T-helper 2 cell treated with Interferon-gamma antibody and Interleukin-4, amounts not matched to agents 5 μg/mL and 100 μg/mL, for 36 hours (primary cell): Measurements from ENCODE around the gene KLK8.

Experiments
- DNase-seq: peaks from one replicate; pipeline ENCODE4 v3.0.0; 2021; ENCODE audit warnings: low spot score
- H3K27ac Mint-ChIP-seq: one replicate; pipeline ENCODE4 v1.8.0; 2021; ENCODE audit warnings: mild to moderate bottlenecking, mixed read lengths
- H3K27me3 Mint-ChIP-seq: one replicate; pipeline ENCODE4 v1.8.0; 2021; ENCODE audit warnings: low read depth, mixed read lengths
- H3K36me3 Mint-ChIP-seq: one replicate; pipeline ENCODE4 v1.8.0; 2021; ENCODE audit warnings: low read depth, mixed read lengths
- H3K4me1 Mint-ChIP-seq: one replicate; pipeline ENCODE4 v1.8.0; 2021; ENCODE audit warnings: low read depth, mixed read lengths
- H3K4me3 Mint-ChIP-seq: one replicate; pipeline ENCODE4 v1.8.0; 2022; ENCODE audit warnings: mild to moderate bottlenecking, moderate library complexity, mixed read lengths
- H3K9me3 Mint-ChIP-seq: one replicate; pipeline ENCODE4 v1.8.0; 2021; ENCODE audit warnings: mixed read lengths

KLK8 gene

DNA sequence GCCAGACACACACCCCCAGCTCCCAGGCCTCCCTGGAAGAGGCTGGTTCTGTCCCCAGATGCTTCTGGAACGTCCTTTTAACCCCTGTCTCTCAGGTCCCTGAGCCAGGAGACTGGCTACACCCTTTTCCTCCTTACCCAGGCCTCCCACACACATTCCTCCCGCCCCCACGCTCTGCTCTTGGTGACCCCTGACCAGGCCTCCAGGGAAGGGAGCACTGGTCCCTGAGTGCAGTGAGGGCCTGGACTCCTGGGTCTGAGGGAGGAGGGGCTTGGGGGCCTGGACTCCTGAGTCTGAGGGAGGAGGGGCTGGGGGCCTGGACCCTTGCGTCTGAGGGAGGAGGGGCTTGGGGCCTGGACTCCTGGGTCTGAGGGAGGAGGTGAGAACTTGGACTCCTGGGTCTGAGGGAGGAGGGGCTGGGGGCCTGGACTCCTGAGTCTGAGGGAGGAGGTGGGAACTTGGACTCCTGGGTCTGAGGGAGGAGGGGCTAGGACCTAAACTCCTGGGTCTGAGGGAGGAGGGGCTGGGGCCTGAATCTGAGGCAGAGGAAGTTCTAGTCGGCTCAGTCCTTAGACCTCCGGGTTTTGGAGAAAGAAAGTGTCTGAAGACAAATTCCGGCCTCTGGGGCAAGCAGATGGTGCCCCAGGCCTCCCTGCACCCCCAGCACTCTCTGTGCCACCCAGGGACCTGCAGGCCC is 32.5 kb downstream of the KLK8 start:
- no peak for DNase-seq
- Mint-ChIP-seq H3K27ac (no peak overlapping the region), H3K4me1 (no peaks in the 10 kb centered on the region), H3K36me3 (no peaks in the 10 kb centered on the region), H3K4me3 (no peak overlapping the region), H3K9me3 (no peaks in the 10 kb centered on the region), H3K27me3 (no peaks in the 10 kb centered on the region)

DNA sequence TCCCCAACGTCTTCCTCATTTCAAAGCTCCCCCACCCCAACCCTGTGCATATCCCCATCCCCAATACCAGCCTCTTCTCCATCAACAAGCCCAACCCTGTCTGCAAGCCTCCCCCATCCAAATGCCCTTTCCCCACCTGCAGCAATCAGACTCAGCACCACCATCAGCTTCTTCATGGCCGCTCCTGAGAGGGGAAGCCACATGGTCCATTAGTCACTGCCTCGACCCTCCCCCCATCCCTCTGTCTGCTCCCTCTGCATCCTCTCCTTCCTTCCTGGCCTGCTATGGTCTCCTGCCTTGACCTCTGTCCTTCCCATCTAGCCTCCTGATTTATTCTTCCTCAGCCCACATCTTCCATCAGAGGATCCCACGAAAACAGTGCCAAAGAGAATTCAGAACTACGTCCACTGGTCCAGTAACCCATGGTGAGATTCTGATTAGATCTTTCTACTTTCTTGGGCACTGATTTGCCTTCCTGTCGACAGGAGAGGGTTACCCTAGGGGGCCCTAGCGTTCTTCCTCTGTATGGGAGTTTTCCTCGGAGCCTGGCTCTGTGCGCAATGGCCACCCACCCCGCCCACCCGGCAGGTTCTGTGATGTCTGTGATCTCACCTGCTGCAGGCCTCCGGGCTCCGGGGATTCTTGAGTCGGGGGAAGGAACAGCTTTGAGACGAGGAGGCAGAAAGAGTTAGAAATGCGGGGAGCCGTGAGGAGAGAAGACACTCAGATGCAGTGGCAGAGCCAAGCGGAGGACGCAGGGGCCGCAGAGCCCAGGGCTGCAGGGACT is 33.3 kb downstream of the KLK8 start:
- Mint-ChIP-seq H3K4me1 (no peaks in the 10 kb centered on the region), H3K27ac (no peak overlapping the region), H3K4me3 (no peak overlapping the region), H3K36me3 (no peaks in the 10 kb centered on the region), H3K27me3 (no peaks in the 10 kb centered on the region), H3K9me3 (no peaks in the 10 kb centered on the region)
- DNase-seq, result no peak

DNA sequence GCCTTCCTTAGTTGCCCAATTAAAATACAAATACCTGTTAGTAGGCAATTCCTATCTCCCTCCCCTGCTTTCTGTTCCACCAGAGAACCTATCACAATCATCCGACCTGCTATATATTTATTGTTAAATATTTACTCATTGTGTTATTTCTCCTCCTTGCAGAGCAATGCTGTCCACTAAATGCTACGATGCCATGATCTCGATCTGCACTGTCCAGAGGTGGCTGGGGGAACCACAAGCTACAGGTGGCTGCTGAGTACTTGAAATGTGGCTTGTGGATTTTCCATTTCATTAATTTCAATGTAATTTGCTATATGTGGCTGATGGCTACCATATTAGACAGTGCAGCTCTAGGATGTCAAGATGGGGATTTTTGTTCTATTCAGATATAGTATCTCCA is 37.1 kb downstream of the KLK8 start:
- Mint-ChIP-seq H3K27me3 (no peaks in the 10 kb centered on the region), H3K9me3 (no peaks in the 10 kb centered on the region), H3K36me3 (no peaks in the 10 kb centered on the region), H3K4me1 (no peaks in the 10 kb centered on the region), H3K4me3 (no peak overlapping the region), H3K27ac (no peak overlapping the region)
- DNase-seq, result no peak

DNA sequence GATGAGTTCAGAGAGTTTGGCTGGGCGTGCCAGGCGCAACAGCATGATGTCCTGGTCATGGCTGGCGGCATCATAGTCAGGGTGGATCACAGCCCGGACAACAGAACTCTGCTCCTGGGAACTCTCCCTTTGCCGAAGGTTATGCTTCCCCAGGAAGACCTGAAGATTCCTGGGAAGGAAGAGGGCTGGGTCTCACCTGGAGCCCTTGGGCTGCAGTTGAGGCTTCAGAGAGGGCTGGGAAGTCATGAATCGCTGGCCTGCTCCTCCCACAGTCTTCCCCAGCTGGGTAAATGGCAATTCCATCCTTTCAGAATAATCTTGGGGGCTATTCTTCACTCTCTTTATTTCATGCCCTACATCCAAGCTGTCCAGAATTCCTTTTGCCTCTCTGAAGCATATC is 38.0 kb downstream of the KLK8 start:
- Mint-ChIP-seq H3K4me3 (no peak overlapping the region), H3K27ac (no peak overlapping the region), H3K4me1 (no peaks in the 10 kb centered on the region), H3K36me3 (no peaks in the 10 kb centered on the region), H3K9me3 (no peaks in the 10 kb centered on the region), H3K27me3 (no peaks in the 10 kb centered on the region)
- no peak for DNase-seq

DNA sequence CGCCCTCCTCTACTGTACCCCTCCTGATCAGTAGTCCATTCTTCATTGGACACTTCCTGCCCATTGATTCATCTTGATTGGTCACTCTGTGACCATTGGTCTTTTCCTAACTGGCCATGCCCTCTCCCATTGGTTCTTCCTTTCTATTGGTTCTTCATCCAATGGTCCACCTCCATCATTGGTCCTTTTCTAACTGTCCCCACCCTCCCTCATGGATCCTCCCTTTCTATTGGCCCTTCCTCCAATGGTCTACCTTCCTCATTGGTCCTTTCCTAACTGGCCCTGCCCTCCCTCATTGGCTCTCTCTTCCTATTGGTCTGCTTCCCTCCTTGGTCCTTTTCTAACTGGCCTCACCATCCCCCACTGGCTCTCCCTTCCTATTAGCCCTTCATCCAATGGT is 39.2 kb downstream of the KLK8 start:
- H3K27ac Mint-ChIP-seq, result no peak overlapping the region
- no peak for DNase-seq
- H3K27me3 Mint-ChIP-seq, result no peaks in the 10 kb centered on the region
- no peak overlapping the region for H3K4me3 Mint-ChIP-seq
- H3K9me3 Mint-ChIP-seq, result no peaks in the 10 kb centered on the region
- no peaks in the 10 kb centered on the region for H3K4me1 Mint-ChIP-seq
- H3K36me3 Mint-ChIP-seq, result no peaks in the 10 kb centered on the region

DNA sequence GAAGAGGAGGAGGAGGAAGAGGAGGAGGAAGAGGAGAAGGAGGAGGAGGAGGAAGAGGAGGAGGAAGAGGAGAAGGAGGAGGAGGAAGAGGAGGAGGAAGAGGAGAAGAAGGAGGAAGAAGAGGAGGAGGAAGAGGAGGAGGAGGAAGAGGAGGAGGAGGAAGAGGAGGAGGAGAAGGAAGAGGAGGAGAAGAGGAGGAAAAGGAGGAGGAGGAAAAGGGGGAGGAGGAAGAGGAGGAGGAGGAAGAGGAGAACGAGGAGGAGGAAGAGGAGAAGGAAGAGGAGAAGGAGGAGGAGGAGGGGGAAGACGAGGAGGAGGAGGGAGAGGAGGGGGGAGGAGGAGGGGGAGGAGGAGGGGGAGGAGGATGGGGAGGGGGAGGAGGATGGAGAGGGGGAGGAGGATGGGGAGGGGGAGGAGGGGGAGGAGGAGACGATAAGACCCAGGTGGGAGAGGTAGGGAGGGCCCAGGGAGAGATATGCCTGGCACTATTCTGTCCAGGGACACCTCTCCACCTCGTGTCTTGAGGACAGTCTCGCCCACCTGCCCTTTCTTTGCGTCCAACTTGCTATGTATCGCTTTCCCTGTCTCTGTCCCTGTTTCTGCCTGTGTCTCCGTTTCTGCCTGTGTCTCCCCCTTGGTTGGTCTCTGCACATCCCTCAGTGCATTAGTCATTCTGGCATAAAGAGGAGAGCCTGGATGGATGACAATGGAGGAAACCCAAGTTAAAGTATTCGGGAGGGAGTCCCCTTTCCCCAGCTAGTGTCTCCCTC is 41.5 kb downstream of the KLK8 start:
- no peaks in the 10 kb centered on the region for H3K4me1 Mint-ChIP-seq
- H3K36me3 Mint-ChIP-seq, result no peaks in the 10 kb centered on the region
- no peak overlapping the region for H3K4me3 Mint-ChIP-seq
- H3K27ac Mint-ChIP-seq, result no peak overlapping the region
- no peaks in the 10 kb centered on the region for H3K27me3 Mint-ChIP-seq
- H3K9me3 Mint-ChIP-seq, result no peaks in the 10 kb centered on the region
- DNase-seq, result no peak

DNA sequence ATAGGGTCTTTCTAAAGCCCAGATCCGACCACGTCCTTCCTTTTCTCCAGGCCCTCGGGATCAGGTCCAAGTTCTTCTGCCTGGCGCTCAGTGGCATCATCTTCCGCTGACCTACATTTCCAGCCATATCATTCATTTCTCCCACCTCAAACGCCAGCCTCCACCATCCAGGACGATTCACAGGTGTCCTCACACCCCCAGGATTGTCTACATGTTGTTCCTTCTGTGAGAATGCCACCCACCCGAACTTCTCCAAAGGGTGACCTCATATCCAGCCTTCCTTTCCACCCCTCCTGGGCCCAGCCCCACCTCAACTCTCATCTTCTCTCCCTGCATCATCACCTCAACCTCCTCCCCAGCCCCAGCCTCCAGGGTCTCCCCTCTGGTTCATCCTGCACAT is 43.8 kb downstream of the KLK8 start:
- no peak overlapping the region for H3K27ac Mint-ChIP-seq
- H3K27me3 Mint-ChIP-seq, result peaks cover 5% of the 10 kb centered on the region
- H3K4me1 Mint-ChIP-seq, result no peaks in the 10 kb centered on the region
- no peak for DNase-seq
- no peaks in the 10 kb centered on the region for H3K36me3 Mint-ChIP-seq
- H3K9me3 Mint-ChIP-seq, result no peaks in the 10 kb centered on the region
- no peak overlapping the region for H3K4me3 Mint-ChIP-seq

DNA sequence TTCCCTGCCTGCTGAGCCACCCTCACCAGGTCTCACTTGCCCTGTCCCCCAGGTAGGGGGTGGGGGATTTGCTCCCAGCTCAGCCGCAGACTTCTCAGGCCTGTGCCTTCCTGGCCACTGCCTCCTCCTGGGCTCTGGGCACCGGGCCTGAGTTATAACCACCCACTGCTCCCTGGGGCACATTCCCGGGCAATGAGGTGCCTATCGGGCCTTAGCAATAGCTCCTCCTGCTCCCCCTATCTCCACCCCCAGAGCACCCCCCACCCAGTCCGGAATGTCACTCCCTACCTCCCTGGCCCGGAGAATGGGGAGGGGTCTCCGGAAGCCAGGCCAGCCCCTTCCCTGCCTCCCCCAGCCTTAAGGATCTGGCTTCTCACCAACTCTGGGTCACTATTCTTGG is 48.5 kb downstream of the KLK8 start, which contains the start of gene KLK5:
TSS of gene KLK5 (minus strand) at position 129 of the 400 bp plus-strand sequence. CDS start 381 bp downstream, outside the sequence.
- Mint-ChIP-seq H3K27ac (no peak within 1 kb of the TSS), H3K27me3 (peaks cover 5% of the 10 kb centered on the region), H3K4me3 (no peak within 1 kb of the TSS), H3K9me3 (no peaks in the 10 kb centered on the region), H3K4me1 (no peaks in the 10 kb centered on the region), H3K36me3 (no peaks in the 10 kb centered on the region)
- DNase-seq, result no peak

DNA sequence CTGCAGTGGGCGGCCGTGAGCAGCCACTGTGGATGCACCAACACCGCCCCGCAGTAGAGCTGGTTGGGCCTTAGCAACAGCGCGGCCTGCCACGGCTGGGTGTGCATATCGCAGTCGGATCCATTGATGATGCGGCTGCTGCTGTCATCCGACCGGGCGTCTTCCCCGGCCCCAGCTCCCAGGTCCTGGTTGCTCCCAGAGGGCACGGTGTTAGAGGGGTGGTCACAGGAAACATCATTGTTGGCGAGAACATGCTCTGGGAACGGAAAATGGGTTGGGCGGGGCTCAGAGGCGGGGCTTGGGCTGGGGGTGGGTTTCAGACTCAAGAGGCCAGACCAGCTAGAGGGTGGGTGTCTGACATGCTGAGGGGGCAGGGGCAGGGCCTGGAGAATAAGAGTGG is 51.5 kb downstream of the KLK8 start:
- no peaks in the 10 kb centered on the region for H3K36me3 Mint-ChIP-seq

DNA sequence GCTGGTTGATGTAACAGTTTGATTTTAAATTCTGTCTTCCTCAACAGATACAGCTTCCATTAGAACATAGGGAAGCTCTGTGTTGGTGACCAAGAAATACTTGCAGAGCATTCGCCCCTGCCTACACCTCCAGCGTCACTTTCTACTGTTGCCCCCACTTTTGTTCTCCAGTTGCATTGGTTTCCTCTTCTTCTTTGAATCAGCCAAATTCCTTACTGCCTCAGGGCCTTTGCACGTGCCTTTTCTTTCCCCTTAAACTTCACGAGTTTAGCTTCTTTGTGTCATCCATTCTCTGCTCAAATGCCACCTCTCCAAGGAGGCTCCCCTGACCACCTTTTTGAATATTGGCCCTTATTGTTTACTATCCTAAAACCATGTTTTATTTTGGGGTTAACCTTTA is 54.3 kb downstream of the KLK8 start:
- H3K27ac Mint-ChIP-seq, result no peak overlapping the region
- no peaks in the 10 kb centered on the region for H3K9me3 Mint-ChIP-seq
- no peaks in the 10 kb centered on the region for H3K4me1 Mint-ChIP-seq
- no peaks in the 10 kb centered on the region for H3K36me3 Mint-ChIP-seq
- H3K4me3 Mint-ChIP-seq, result no peak overlapping the region
- no peak for DNase-seq
- H3K27me3 Mint-ChIP-seq, result peaks cover 4% of the 10 kb centered on the region

More for the DNA sequence above, 51.5 kb downstream of the KLK8 start:
- no peaks in the 10 kb centered on the region for H3K9me3 Mint-ChIP-seq
- peaks cover 5% of the 10 kb centered on the region for H3K27me3 Mint-ChIP-seq
- no peak for DNase-seq
- H3K4me3 Mint-ChIP-seq, result no peak overlapping the region
- H3K27ac Mint-ChIP-seq, result no peak overlapping the region
- no peaks in the 10 kb centered on the region for H3K4me1 Mint-ChIP-seq
